ENCODE measurements around the gene ITPKB. TPM values are rescaled to one million over a fixed set of nuclear protein-coding genes. Genes with fewer than 3 reads are reported as not detected.

ITPKB gene
- total and polyA plus RNA-seq, 2 of the 13 experiments (the other 11 are each of a cell fraction or from before 2014, with no cell fraction given) = not detected

- peaks cover 11% of the 10 kb centered on the region for H3K4me1 ChIP-seq (ENCODE audit: insufficient read depth, low read length)
- WGBS (ENCODE audit: low lambda C conversion rate) = 49% methylated on average over 3 of the region's 3 CpGs
- H3K27me3 ChIP-seq (ENCODE audit: control insufficient read depth in 1 of 2, insufficient read depth in 2 of 2, low read length in 2 of 2) = peaks cover 0 to 42% of the 10 kb centered on the region in 2 experiments; a peak in 4 of 5 replicates
- BruUV-seq (replicated peaks) = no TSS peak
- DNase-seq (ENCODE audit: low spot score) = no peak
- no peak overlapping the region for H3K9ac ChIP-seq (ENCODE audit: insufficient read depth, low read depth, low read length)
- H3K27ac ChIP-seq (ENCODE audit: extremely low read length, insufficient read depth, low read length) = no peak overlapping the region
- H3K4me3 ChIP-seq (replicated peaks in 1 of 3; ENCODE audit: insufficient read depth in 1 of 3, low read depth in 2 of 3, low read length in 3 of 3) = no peak overlapping the region
- no peaks in the 10 kb centered on the region for H3K9me3 ChIP-seq (ENCODE audit: low read length)
- in situ Hi-C loops (cut with HindIII; ENCODE audit: extremely low pct_ligation_motif_present, low pct_unique_long_range_greater_than_20kb) (loop anchor here (5.0 to 10.0 kb wide), 2 partner anchors 197 to 804 kb away; no protein-coding TSS in a partner anchor), intact Hi-C loops (cut with micrococcal nuclease; ENCODE audit: unreplicated experiment) (loop anchor here (10.0 kb wide), 1 partner anchor 804 kb away; no protein-coding TSS in a partner anchor)
- no peak for ATAC-seq
- TF ChIP-seq ZMYM2 (CRISPR knock-in tag; IDR thresholded peaks at IDR 0.05) (no peak), NR0B2 (CRISPR knock-in tag; IDR thresholded peaks at IDR 0.05) (no peak), PHF21A (CRISPR knock-in tag; IDR thresholded peaks at IDR 0.05) (no peak), RBAK (CRISPR knock-in tag; IDR thresholded peaks at IDR 0.05) (no peak), AKNA (CRISPR knock-in tag; IDR thresholded peaks at IDR 0.05; ENCODE audit: borderline replicate concordance) (no peak), TCF12 (IDR thresholded peaks at IDR 0.05) (no peak), TCF12 (CRISPR knock-in tag; IDR thresholded peaks at IDR 0.05) (no peak), ZNF639 (CRISPR knock-in tag; conservative IDR thresholded peaks at IDR 0.05) (no peak), LCORL (IDR thresholded peaks at IDR 0.05) (no peak), LCORL (CRISPR knock-in tag; IDR thresholded peaks at IDR 0.05) (no peak), ZNF597 (CRISPR knock-in tag; IDR thresholded peaks at IDR 0.05) (no peak), ZBTB1 (CRISPR knock-in tag; IDR thresholded peaks at IDR 0.05; ENCODE audit: borderline replicate concordance) (no peak), ELF1 (CRISPR knock-in tag; IDR thresholded peaks at IDR 0.05) (no peak)
- no peaks in the 10 kb centered on the region for H3K36me3 ChIP-seq (replicated peaks in 1 of 2; ENCODE audit: control insufficient read depth in 1 of 2, insufficient read depth in 2 of 2, low read length in 2 of 2)
- CTCF ChIA-PET (ENCODE audit: low intra/inter-chr PET ratio, low total read pairs) = interaction anchor here (0.9 kb wide), 1 partner anchor 198 kb away, joined by 3 read pairs; no protein-coding TSS in a partner anchor
- no peak overlapping the region for H2AFZ ChIP-seq (ENCODE audit: low read length)
- no peak for FAIRE-seq
- H3K4me2 ChIP-seq (ENCODE audit: low read depth, low read length) = no peak overlapping the region
- no peaks in the 10 kb centered on the region for H4K20me1 ChIP-seq (ENCODE audit: insufficient read depth, low read length)
- H3K79me2 ChIP-seq (ENCODE audit: insufficient read depth, low read length) = no peaks in the 10 kb centered on the region
- POLR2A ChIA-PET = no interaction called here
These were observed 108.5 kb downstream of the ITPKB start for GRCh38 chr1:226630592-226630991.
